Chondrocyte (in vitro differentiated cells): ENCODE data around the gene SCO2. TPM values are rescaled to one million over a fixed set of nuclear protein-coding genes. Genes with fewer than 3 reads are reported as not detected.

ENCODE experiments used
- DNase-seq: peaks from one replicate; pipeline ENCODE4 v3.0.0; 2021; ENCODE audit warnings: mixed read lengths, low spot score
- H3K27ac Mint-ChIP-seq: one replicate; pipeline ENCODE4 v1.8.0; 2021; ENCODE audit warnings: mild to moderate bottlenecking, moderate library complexity, mixed read lengths; ENCODE audit not compliant: unreplicated experiment
- H3K27me3 Mint-ChIP-seq: 2 replicates; pipeline ENCODE4 v1.8.0; 2021; ENCODE audit warnings: low read depth, mixed read lengths
- H3K36me3 Mint-ChIP-seq: 2 replicates; pipeline ENCODE4 v1.8.0; 2021; ENCODE audit warnings: low read depth, mixed read lengths
- H3K4me1 Mint-ChIP-seq: 2 replicates; pipeline ENCODE4 v1.8.0; 2021; ENCODE audit warnings: low read depth, mild to moderate bottlenecking, mixed read lengths
- H3K4me3 Mint-ChIP-seq: one replicate; pipeline ENCODE4 v1.8.0; 2021; ENCODE audit warnings: mild to moderate bottlenecking, moderate library complexity, mixed read lengths; ENCODE audit not compliant: unreplicated experiment
- H3K9me3 Mint-ChIP-seq: 2 replicates; pipeline ENCODE4 v1.8.0; 2021; ENCODE audit warnings: low read depth, mixed read lengths
- CTCF ChIP-seq: fragments of 200-600 bp; sonication (generic); IDR thresholded peaks from 2 replicates; pipeline ENCODE4 v1.5.0; 2021; ENCODE audit warnings: antibody characterized with exemption, mild to moderate bottlenecking, moderate library complexity
- total RNA-seq: library from RNA; stranded (reverse); gene quantifications from 3 replicates; pipeline ENCODE4 v1.2.1, GENCODE V29; 2021

SCO2 gene
- total RNA-seq, 1 donor from 2014 or later, result 5.4 TPM

DNA sequence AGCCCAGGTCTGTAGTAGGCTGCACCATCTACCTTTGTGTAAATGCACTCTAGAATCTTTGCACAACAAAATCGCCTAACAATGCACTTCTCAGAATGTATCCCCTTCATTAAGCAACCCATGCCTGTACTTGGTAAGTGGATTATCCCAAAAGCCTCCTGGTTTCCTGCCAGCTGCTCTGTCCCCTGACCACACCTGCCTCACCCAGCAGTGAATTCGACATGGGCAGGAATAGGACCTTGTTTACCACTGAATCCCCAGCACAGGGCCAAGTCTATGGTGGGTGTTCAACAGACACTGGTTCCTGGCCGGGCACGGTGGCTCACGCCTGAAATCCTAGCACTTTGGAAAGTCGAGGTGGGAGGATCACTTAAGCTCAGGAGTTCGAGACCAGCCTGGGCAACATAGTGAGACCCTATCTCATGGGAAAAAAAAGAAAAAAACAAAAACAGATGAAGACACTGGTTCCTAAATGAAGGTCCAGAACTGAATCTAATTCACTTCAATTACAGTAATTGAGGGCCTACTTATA lies 42.4 kb upstream of the SCO2 start:
- no peak for DNase-seq
- Mint-ChIP-seq H3K27me3 (no peaks in the 10 kb centered on the region), H3K4me3 (no peak overlapping the region), H3K27ac (no peak overlapping the region), H3K9me3 (no peaks in the 10 kb centered on the region), H3K36me3 (peaks cover 20% of the 10 kb centered on the region), H3K4me1 (peaks cover 11% of the 10 kb centered on the region)
- TF ChIP-seq CTCF, result no peak

GRCh38 chr22:50564289-50564688 lies 38.9 kb upstream of the SCO2 start:
- Mint-ChIP-seq H3K36me3 (peaks cover 9% of the 10 kb centered on the region), H3K4me1 (peaks cover 16% of the 10 kb centered on the region), H3K27me3 (peaks cover 9% of the 10 kb centered on the region), H3K4me3 (no peak overlapping the region), H3K27ac (no peak overlapping the region), H3K9me3 (no peaks in the 10 kb centered on the region)
- DNase-seq, result no peak
- no peak for TF ChIP-seq CTCF

- no peaks in the 10 kb centered on the region for H3K9me3 Mint-ChIP-seq
- peaks cover 10% of the 10 kb centered on the region for H3K27me3 Mint-ChIP-seq
- no peak for DNase-seq
- H3K4me3 Mint-ChIP-seq, result peak overlapping the region; percentile 92
- H3K36me3 Mint-ChIP-seq, result peaks cover 4% of the 10 kb centered on the region
- no peak overlapping the region for H3K27ac Mint-ChIP-seq
- H3K4me1 Mint-ChIP-seq, result peaks cover 16% of the 10 kb centered on the region
- TF ChIP-seq CTCF, result no peak
Measured at GRCh38 chr22:50563413-50564160, 38.2 kb upstream of the SCO2 start.

DNA sequence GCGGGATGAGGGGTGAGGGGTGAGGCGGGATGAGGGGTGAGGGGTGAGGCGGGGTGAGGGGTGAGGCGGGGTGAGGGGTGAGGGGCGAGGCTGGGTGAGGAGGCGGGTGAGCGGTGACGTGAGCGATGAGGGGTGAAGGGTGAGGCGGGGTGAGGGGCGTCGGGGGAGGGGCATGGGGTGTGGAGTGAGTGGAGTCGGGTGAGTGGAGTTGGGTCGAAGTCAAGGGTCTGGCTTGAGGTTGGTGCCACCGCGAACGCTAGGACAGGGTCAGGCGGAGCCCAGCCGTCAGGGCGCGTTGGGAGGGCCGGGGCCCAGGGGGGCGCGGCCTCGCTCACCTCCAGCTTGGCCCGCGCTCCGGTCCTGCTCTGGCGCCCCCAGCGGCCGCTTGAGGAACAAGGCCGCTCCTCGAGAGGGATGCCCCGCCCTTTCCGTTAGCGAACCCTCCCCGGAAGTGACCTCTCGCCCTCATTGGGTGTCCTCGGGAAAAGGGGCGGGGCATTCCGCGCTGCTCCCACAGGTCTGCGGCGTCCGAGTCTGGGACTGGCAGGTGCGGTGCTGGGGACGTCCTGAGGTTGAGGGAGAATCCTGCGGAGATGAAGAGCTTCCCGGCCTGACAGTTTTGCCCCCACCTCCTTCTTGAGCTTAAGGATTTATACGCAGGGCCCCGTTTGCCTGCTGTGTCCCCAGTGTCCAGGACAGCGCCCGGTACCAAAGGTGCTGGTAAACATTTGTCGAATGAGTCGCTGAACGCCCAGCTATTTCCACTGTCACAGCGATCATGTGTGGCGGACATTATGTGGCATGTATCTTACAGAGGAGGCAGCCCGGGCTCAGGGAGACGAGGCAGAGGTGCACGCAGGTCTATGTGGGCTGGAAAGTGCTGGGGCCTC lies 37.4 kb upstream of the SCO2 start, which contains the start of gene SYCE3:
Gene SYCE3, minus strand, starts transcription at position 397 of the 890 bp plus-strand sequence. CDS start 6,514 bp downstream, outside the sequence.
- H3K4me1 Mint-ChIP-seq, result peaks cover 16% of the 10 kb centered on the region
- DNase-seq, result no peak
- H3K4me3 Mint-ChIP-seq, result peak within 1 kb of the TSS; percentile 92
- peak within 1 kb of the TSS; percentile 82 for H3K27ac Mint-ChIP-seq
- TF ChIP-seq CTCF, result peak; percentile 92
- H3K9me3 Mint-ChIP-seq, result no peaks in the 10 kb centered on the region
- peaks cover 10% of the 10 kb centered on the region for H3K27me3 Mint-ChIP-seq
- peaks cover under 1% of the 10 kb centered on the region for H3K36me3 Mint-ChIP-seq
